PC-9 (cell line): ENCODE measurements around the gene SLC7A5.

Experiments used
- CTCF ChIP-seq: fragments of 200-600 bp; sonication (generic); conservative IDR thresholded peaks from 2 replicates; pipeline ENCODE4 v1.6.1; 2017; ENCODE audit warnings: mixed run types, antibody characterized with exemption, mild to moderate bottlenecking, moderate library complexity
- EZH2 ChIP-seq: fragments of 200-600 bp; sonication (generic); IDR thresholded peaks from 2 replicates; pipeline ENCODE4 v1.8.0; 2017; ENCODE audit warnings: antibody characterized with exemption, low read depth

DNA sequence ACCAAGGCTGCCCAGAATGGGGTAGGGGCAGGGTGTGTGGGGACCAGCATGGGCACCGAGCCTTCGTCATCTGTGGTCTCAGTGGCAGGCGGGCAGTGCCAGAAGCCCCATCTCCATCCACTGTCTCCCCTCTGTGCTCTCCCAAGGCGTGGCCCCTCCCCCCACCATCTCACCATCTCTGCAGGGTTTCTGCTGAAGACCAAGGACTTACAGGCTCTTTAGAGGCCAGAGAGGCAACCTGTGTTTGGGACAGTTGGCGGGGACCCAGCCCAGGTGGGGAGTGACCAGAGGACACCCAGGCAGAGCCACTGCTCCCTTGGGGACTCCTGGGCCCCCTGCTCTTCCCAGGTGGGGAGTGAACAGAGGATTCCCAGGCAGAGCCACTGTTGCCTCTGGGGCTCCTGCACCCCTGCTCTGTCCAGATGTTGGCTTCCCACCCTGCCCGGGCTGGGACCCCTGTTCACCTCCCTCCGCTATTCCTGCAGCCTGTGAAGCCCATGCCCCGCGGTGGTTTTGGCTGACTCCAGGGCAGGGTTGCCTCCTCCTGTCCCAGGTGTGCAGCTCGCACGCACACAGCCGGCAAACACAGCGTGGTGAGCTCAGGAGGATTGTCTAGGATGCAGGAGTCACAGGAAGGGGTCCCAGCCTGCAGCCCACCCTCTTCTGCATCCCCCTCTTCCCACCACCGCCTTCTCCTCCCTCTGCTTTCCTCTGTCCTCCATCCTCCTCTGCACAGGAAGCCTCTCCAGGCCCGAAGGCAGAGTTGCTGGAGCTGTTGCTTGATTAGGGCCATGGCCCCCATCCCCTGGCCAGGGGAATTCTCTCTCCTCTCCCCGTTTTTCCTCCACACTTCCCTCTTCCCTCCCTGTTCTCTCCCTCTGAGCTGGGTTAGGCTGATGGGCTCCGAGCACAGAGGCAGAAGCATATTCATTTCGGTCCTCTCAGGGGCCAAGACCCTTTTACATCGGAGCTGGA, 45.0 kb downstream of the SLC7A5 start:
- TF ChIP-seq EZH2: no peak
- TF ChIP-seq CTCF: no peak
